Measurements from ENCODE around the gene SH2B2.
"Not testable (repeated sequence)": the region's sequence is repeated elsewhere in the genome, so short reads cannot be mapped to it uniquely, and the experiment has no call there.

Gene SH2B2

DNA sequence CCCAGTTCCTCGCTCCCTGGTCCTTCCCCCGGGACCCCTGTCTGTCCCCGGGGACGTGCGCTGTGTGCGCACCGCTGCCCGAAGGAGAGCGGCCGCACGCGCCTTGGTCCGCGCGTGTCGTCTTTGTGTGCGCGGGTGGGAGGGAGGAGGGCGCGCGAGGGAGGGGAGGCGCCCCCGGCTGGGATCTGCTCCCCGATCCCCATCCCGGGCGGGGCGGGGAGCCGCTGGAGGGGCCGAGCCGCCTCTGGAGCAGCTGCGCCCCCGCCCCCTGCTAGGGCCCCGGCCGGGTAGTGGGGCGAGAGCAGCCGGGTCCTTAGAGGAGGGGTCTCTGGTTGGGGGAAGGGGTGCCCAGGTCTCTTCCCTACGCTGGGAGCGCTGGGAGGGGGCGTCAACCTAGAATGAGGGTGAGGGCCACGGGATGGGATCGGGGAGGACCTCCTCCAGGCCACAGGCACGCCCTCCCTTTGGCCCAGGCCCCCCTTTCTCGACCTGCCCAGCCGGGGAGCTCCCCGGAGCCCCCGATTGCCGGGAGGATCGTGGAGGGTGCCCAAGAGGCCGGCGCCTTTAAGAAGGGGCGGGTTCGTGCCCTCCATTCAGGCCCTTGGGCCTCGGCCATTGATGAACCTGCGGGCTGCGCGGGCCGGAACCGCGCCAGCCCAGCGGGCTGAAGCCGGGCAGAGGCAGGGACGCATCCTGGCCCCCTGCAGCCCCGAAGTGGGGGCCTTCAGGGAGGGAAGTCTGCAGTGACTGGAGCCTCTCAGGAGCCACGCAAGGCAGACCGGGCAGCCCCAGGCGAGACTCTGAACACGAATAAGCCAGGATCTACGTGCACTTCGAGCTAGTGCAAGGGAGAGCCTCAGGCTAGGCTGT is 678 bp downstream of the SH2B2 start:
- DNase-seq (ENCODE audit: low read depth), result no peak

GRCh38 chr7:102287981-102288278 is 1.3 kb downstream of the SH2B2 start:
- no peak for DNase-seq (ENCODE audit: low read depth)

- DNase-seq (ENCODE audit: low read depth), result no peak
Observed at GRCh38 chr7:102288285-102288930, 1.7 kb downstream of the SH2B2 start.

DNA sequence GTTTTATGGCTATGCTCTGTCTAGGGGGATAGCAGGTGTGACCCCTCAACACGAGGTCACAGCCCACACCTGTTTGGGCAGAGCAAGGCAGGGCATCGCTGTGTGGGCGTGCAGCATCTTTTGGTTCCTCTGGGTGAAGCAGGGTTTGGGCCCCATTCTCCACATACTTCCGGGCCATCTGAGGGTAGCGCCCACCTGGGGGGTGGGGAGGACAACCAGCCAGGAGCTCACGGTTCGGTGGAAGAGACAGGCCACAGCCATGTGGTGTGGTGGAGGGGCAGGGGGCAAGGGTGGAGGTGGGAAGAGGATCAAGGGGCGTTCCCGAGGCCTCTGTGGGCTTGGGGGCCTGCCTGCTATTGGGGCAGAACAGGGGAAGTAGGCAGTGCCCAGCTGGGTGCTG is 2.4 kb downstream of the SH2B2 start:
- DNase-seq (ENCODE audit: low read depth), result no peak

GRCh38 chr7:102291056-102291915 is 4.6 kb downstream of the SH2B2 start:
- peak; percentile 31 for DNase-seq (ENCODE audit: low read depth)

DNA sequence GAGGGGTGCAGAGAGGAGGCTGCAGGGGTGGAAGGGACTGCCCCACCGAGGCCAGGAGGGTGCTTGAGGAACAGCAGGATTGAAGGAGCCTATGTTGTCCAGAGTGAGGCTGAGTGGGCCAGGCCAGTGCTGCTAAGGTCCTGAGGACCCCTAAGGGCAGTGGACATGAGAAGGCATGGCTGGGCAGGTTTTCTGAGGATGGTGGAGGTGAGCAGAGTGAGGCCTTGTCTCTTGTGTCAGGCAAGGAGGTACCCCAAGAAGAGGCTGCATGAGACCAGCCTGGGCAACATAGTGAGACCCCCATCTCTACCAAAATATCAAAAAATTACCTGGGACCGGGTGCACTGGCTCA is 5.2 kb downstream of the SH2B2 start:
- no peak for DNase-seq (ENCODE audit: low read depth)

DNA sequence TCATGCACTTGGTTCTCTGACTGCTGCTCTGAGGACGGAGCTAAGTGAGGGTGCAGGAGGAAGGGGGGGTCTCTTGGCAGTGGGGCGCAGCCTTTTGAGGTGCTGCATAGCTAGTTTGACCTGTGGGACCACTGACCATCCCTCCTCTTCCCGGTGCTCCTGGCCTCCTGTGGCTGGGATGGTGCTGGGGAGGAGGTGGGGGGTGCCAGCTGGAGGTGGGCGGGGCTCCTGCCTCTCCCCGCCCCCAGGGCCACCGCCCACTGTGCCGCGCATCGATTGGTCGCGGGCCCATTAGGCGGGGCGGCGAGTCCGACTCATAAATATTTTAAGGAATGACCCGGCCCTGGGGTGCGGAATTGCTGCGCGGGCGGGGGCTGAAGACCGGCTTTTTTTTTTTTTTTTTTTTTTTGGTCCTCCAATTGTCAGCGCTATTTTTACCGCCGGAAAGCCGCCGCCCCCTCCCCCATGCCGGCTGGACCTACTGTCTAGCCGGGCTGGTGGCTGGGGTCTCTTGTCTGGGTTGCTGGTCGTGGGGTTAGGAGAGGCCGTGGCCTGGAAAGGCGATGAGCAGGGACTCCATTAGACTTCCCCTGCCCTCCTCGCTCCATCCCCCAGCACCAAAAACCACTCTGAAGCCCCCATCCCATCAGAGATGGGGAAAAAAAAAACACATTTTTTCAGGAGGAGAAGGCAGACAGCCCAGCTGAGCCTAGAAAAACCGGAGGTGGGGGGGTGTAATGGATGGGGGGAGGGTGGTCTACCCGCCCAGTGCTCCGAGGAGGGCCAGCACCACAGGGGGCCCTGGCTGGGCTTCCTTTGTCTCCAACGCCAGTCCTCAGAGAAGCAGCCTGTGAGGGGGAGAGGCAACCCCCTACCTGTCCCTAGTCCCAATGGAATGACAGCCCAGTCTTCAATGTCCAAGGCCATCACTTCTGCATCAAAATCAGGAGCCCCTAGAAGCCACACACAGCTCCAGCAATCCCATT is 6.4 kb downstream of the SH2B2 start:
- DNase-seq (ENCODE audit: low read depth), result no peak

DNA sequence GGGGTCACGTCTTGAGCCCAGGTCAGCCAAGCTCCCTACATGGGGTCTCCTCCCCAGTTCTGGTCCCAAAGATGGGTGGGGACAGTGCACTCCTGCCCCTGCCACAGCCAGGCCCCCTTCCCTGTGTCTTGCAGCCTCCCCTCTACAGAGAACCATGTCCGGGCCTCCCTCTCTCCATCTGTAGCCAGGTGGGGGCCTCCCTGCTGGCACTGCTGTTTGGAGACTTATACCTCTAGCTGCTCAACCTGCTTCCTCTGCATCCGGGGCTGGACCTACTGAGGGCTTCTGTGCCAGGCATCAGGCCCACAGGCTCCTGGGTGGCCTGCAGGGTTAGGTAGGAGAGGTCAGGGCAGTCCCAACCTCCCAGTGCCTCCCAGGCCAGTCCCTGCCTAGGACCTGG is 7.9 kb downstream of the SH2B2 start:
- no peak for DNase-seq (ENCODE audit: low read depth)

- no peak for DNase-seq (ENCODE audit: low read depth)
Observed at GRCh38 chr7:102295346-102296178, 8.9 kb downstream of the SH2B2 start.

- DNase-seq (ENCODE audit: low read depth), result no peak
Observed at GRCh38 chr7:102296179-102296438, 9.4 kb downstream of the SH2B2 start.

DNA sequence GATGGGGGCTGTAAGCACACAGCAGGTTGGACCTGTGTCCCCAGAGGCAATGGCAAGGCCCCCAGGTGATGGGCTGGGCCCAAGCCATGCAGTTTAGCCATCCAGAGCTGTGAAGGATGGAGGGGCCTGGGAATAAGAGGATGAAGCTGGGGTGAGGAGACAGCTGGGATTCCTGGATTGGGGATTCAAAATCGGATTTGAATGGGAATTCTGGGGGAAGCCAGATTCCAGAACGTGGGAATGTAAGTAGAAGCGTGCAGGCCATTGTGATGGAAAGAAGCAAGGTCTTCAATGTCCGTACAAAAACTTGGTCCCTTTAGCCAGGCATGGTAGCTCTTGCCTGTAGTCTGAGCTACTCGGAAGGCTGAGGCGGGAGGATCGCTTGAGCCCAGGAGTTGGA is 9.8 kb downstream of the SH2B2 start:
- no peak for DNase-seq (ENCODE audit: low read depth)

- no peak for DNase-seq (ENCODE audit: low read depth)
Observed at GRCh38 chr7:102297487-102298218, 11.0 kb downstream of the SH2B2 start.

DNA sequence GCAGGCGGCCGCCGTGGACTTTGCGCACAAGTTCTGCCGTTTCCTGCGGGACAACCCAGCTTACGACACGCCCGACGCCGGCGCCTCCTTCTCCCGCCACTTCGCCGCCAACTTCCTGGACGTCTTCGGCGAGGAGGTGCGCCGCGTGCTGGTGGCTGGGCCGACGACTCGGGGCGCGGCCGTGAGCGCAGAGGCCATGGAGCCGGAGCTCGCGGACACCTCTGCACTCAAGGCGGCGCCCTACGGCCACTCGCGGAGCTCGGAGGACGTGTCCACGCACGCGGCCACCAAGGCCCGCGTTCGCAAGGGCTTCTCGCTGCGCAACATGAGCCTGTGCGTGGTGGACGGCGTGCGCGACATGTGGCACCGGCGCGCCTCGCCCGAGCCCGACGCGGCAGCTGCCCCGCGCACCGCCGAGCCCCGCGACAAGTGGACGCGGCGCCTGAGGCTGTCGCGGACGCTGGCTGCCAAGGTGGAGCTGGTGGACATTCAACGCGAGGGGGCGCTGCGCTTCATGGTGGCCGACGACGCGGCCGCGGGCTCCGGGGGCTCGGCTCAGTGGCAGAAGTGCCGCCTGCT is 14.1 kb downstream of the SH2B2 start:
- DNase-seq (ENCODE audit: low read depth), result no peak

DNA sequence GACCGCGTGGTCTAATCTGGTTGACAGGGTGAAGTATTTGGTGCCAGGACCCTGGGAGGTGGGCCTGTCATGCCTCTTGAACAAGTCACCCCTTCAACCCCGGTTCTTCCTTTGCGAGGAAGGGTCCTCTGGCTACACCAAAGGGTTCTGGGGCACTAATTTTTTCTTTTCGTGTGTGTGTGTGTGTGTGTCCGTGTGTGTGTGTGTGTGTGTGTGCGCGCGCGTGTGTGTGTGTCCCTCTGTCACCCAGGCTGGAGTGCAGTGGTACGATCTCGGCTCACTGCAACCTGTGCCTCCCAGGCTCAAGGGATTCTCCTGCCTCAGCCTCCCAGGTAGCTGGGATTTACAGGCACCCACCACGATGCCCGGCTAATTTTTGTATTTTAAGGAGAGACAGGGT is 14.7 kb downstream of the SH2B2 start:
- DNase-seq (ENCODE audit: low read depth), result not testable (repeated sequence)

GRCh38 chr7:102302025-102302424 is 15.4 kb downstream of the SH2B2 start:
- no peak for DNase-seq (ENCODE audit: low read depth)

- DNase-seq (ENCODE audit: low read depth), result no peak
Observed at GRCh38 chr7:102303669-102304422, 17.2 kb downstream of the SH2B2 start.

DNA sequence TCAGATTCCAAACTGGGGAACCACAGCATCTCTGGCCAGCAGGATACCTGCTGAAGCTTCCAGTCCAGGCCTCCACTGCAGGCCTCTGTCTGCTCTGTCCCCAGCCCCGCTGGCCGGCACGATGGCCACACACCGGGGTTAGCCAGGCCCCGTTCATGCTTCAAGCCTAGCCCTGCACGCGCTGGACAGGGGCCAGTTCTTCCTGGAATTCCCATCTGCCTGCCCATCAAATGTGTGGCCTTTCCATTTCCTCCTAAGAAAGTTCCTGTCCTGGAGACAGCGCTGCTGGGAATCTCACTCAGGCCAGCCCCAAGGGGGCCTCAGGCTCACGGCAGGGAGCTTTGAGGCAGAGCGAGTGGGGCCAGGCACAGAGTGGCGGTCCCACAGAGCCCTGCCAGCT is 18.0 kb downstream of the SH2B2 start:
- DNase-seq (ENCODE audit: low read depth), result no peak

GRCh38 chr7:102305414-102306268 is 19.0 kb downstream of the SH2B2 start:
- no peak for DNase-seq (ENCODE audit: low read depth)

Data from stimulated activated CD4-positive, alpha-beta T cell treated with anti-CD3 and anti-CD28 coated beads, Interleukin-2, amount 100 ng/mL, for 4 hours (primary cell).